Measurements from ENCODE around the gene CC2D1B.

Gene CC2D1B

GRCh38 chr1:52359676-52360594, 6.1 kb downstream of the CC2D1B start:
- DNase-seq (ENCODE audit: low read depth in 3 of 3) = no peak

GRCh38 chr1:52358851-52359497, 7.0 kb downstream of the CC2D1B start:
- DNase-seq (ENCODE audit: low read depth in 3 of 3) = no peak

- DNase-seq (ENCODE audit: low read depth in 3 of 3) = no peak
Measured at GRCh38 chr1:52357397-52357796, 8.6 kb downstream of the CC2D1B start.

DNA sequence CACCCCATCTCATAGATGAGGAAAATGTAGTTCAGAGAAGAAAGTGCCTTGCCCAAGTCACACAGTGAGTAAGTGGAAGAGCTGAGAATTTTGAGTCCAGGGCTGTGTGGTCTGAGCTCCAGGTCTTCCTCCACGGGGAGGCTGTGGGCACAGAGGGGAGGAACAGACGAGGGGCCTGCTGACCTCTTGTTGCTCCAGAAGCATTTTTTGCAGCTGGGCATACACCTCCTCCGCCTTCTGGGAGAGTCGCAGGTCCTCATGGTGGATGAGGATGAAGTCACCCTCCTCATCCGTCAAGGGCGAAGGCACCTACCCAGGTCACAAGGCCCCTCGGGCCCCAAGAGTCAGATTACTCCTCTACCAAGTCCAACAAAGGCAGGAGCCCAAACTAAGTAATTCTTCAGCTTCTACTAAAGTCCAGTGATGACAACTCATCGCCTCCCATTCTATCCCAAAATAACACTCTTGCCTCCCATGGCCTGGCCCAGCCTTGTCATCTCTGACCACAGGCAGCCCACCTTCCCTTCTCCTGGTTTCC, 9.1 kb downstream of the CC2D1B start:
- DNase-seq (ENCODE audit: low read depth in 3 of 3) = no peak

- no peak for DNase-seq (ENCODE audit: low read depth in 3 of 3)
Measured at GRCh38 chr1:52355847-52356505, 10.0 kb downstream of the CC2D1B start.

DNA sequence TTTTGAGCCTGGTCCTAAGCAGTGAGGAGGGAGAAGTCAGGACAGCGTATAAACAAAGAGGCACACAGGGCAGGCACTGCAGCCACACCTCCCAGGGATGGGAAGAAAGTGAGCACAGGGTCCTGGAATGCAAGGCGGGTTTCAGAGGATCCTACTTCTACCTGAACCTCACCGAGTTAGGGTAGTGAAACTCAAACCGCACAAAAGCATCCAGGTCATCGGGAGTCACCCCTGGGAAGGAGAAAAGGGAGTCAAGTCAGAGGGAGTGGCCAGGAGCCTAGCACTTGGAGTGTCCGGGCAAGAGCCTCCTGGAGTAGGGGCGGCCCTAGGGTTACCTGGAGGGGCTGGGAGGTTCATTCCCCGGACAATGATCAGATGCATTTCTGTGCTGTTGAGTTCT, 10.6 kb downstream of the CC2D1B start:
- DNase-seq (ENCODE audit: low read depth in 3 of 3) = no peak

GRCh38 chr1:52352690-52353089, 13.3 kb downstream of the CC2D1B start:
- no peak for DNase-seq (ENCODE audit: low read depth in 3 of 3)

- DNase-seq (ENCODE audit: low read depth in 3 of 3) = no peak
Measured at GRCh38 chr1:52348704-52349300, 17.2 kb downstream of the CC2D1B start.

DNA sequence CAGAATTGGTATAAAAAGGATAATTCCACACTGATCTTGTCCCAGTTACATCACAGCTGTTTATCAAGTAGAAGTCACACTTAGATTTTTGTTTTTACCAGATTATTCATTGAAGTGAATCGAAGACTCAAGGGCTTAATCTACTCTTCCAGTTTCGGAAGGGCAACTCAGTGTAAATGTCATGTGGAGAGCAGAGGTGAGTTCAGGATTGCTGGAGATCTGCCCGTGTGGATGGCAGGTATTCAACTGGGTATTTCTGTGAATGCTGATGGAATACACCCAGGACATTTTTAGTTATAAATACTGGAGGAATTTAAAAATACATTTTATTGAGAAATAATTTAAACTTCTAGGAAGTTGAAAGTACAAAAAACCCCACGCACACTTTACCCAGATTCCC, 19.4 kb downstream of the CC2D1B start:
- no peak for DNase-seq (ENCODE audit: low read depth in 3 of 3)

DNA sequence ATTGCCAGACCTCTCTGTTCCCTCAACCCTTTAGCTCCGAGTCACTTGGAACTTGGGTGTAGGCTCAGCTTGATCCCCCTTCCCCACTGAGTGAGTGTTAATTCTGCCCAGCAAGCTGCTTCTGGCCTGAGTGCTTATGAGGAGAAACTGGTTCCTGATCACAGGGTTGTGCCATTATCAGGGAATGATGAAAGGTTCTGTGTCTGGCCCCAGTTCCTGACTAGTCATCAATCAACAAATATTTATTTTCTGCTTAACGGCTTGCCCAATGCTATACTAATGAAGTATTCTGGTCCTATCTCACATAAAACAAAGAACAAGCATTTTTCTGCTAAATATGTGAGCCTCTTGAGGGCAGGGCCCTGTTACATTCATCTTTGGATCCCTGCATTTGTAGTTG, 20.8 kb downstream of the CC2D1B start:
- DNase-seq (ENCODE audit: low read depth in 3 of 3) = no peak

- DNase-seq (ENCODE audit: low read depth in 3 of 3) = no peak
Measured at GRCh38 chr1:52343979-52344378, 22.0 kb downstream of the CC2D1B start.

DNA sequence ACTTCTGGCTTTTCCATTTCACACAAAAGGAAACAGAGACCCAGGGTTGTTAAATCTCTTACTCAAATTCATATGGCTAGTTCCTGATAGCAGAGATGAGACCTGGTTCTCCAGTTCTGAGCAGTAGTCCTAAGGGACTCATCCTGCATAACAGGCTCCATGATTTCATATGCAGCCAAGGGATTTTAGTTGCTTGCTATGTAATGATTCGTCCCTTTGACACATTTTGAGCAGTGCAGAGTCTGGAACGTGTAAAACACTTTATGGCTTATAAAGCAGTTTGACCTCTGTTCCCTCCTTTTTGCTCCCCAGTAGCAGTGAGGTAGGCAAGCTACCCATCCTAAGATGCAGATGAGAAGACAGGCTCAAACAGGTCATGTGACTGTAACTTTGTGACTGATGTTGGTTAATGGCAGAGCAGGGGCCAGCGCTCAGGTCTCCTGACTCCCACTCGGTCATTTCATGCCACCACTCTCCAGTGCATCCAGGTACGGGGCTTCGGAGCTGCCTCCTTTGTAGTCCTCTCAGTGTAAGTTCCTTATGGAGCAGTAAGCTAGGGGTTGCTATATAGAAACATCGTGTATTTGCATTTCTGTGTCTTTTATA, 24.2 kb downstream of the CC2D1B start:
- no peak for DNase-seq (ENCODE audit: low read depth in 3 of 3)

- no peak for DNase-seq (ENCODE audit: low read depth in 3 of 3)
Measured at GRCh38 chr1:52337439-52337838, 28.6 kb downstream of the CC2D1B start.

- no peak for DNase-seq (ENCODE audit: low read depth in 3 of 3)
Measured at GRCh38 chr1:52334906-52335528, 31.0 kb downstream of the CC2D1B start.

DNA sequence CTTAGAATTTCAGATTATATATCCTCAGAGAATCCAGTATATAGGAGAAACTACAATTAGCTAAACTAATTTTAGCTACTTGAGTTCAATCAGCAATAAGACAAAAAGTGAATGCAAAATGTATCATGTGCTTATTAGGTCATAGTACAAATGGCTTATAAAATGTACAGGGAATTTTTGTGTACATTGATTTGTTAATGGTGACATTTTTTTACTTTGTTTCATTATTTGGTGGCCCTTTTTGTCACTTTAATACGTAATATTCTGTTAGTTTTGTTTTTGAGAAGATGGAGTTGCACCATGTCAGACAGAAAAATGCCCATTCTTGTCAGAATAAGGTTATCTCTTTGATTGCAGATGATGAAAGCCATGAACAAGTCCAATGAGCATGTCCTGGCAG, 33.6 kb downstream of the CC2D1B start:
- DNase-seq (ENCODE audit: low read depth in 3 of 3) = no peak

- DNase-seq (ENCODE audit: low read depth in 3 of 3) = no peak
Measured at GRCh38 chr1:52328615-52329014, 37.4 kb downstream of the CC2D1B start.

- DNase-seq (ENCODE audit: low read depth in 3 of 3) = no peak
Measured at GRCh38 chr1:52325786-52326185, 40.2 kb downstream of the CC2D1B start.

GRCh38 chr1:52323731-52324130, 42.3 kb downstream of the CC2D1B start:
- DNase-seq (ENCODE audit: low read depth in 3 of 3) = no peak

- no peak for DNase-seq (ENCODE audit: low read depth in 3 of 3)
Measured at GRCh38 chr1:52321061-52321460, 44.9 kb downstream of the CC2D1B start.

DNA sequence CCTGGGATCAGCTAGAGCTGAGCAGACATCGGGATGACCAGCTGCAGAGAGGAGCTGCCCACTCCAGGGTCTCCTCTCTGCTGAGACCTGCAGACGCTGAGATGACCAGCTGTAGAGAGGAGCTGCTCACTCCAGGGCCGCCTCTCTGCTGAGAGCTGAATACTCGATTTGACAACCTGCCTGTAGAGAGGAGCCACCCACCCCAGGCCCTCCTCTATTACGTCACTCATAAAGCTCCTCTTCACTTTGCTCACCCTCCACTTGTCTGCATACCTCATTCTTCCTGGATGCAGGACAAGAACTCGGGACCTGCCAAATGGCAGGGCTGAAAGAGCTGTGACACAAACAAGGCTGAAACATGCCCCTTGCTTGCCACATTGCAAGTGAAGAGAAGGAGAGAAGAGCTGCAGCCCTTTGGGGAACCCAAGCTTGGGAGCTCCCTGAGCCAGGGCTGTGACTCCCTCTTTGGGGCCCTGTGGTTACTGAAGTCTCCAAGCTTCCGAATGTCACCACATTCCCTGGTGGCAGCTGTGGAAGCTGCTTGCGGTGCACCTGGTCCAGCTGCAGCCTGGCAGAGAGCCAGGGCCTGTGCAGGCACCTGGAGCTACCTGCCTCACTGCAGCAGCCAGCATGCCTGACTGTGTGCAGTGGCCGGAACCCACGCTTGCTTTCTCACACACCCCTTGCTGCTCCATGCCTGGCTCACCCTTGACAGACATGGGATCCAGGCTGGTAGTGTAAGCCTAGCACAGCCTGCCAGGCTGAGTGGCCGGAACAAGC, 59.6 kb downstream of the CC2D1B start:
- no peak for DNase-seq (ENCODE audit: low read depth in 3 of 3)

Data from stimulated activated CD4-positive, alpha-beta T cell treated with anti-CD3 and anti-CD28 coated beads, TNF-alpha, amount 100 ng/mL, for 48 hours (primary cell).